MCF 10A (cell line): ENCODE results near the gene NUDT17. TPM values are rescaled to one million over a fixed set of nuclear protein-coding genes. Genes with fewer than 3 reads are reported as not detected.

Experiments used
- BruUV-seq: library from RNA; stranded (reverse); fragments of 400-500 nt; replicated peaks from 2 replicates; lab custom pipeline; 2021; lab: Mats Ljungman, UMichigan
- CTCF ChIA-PET: fragments of 300-600 bp; sonication (Branson Sonifier 250); formaldehyde crosslinking; extraction: SDS; loops from one replicate; lab custom pipeline; 2021; ENCODE audit warnings: antibody characterized with exemption, inconsistent platforms; lab: Yijun Ruan, JAX
- POLR2A ChIA-PET: fragments of 300-600, 350-650 bp; sonication (Branson Sonifier 250); formaldehyde crosslinking; extraction: SDS; loops from one replicate; lab custom pipeline; 2020; ENCODE audit warnings: antibody characterized with exemption, inconsistent platforms; lab: Yijun Ruan, JAX
- DNase-seq: peaks from one replicate; pipeline ENCODE4 v3.0.0-alpha.2; 2018; ENCODE audit not compliant: unreplicated experiment
- H3K27ac Mint-ChIP-seq: one replicate; pipeline ENCODE4 v1.8.0; 2022; ENCODE audit warnings: mild to moderate bottlenecking, low read depth, mixed read lengths; ENCODE audit not compliant: unreplicated experiment
- H3K27me3 Mint-ChIP-seq: one replicate; pipeline ENCODE4 v1.8.0; 2022; ENCODE audit warnings: mixed read lengths; ENCODE audit not compliant: insufficient read depth, unreplicated experiment
- H3K36me3 Mint-ChIP-seq: one replicate; pipeline ENCODE4 v1.8.0; 2022; ENCODE audit warnings: mild to moderate bottlenecking, moderate library complexity, mixed read lengths; ENCODE audit not compliant: insufficient read depth, unreplicated experiment
- H3K4me1 Mint-ChIP-seq: one replicate; pipeline ENCODE4 v1.8.0; 2022; ENCODE audit warnings: mixed read lengths; ENCODE audit not compliant: insufficient read depth, unreplicated experiment
- H3K4me3 Mint-ChIP-seq: one replicate; pipeline ENCODE4 v1.8.0; 2022; ENCODE audit warnings: mild to moderate bottlenecking, moderate library complexity, mixed read lengths; ENCODE audit not compliant: unreplicated experiment
- H3K9me3 Mint-ChIP-seq: one replicate; pipeline ENCODE4 v1.8.0; 2022; ENCODE audit warnings: mixed read lengths; ENCODE audit not compliant: unreplicated experiment
- CTCF ChIP-seq: fragments of 200-600 bp; IDR thresholded peaks from one replicate; pipeline ENCODE4 v1.8.0; 2022; ENCODE audit warnings: antibody characterized with exemption, mild to moderate bottlenecking; ENCODE audit not compliant: unreplicated experiment
- intact Hi-C: fragments of 100-400 bp; cut with micrococcal nuclease; formaldehyde crosslinking; loops from 2 replicates; pipeline ENCODE4 v1.14.1; 2022
- total RNA-seq: library from RNA; stranded (reverse); gene quantifications from 2 replicates; pipeline ENCODE4 v1.2.3, GENCODE V29; 2022

NUDT17 gene
- total RNA-seq, 1 experiment from 2014 or later: 4.6 TPM

GRCh38 chr1:145837656-145838055, 7.8 kb upstream of the NUDT17 start:
- Mint-ChIP-seq H3K27me3 (no peaks in the 10 kb centered on the region), H3K9me3 (no peaks in the 10 kb centered on the region), H3K27ac (no peak overlapping the region), H3K4me1 (no peaks in the 10 kb centered on the region), H3K4me3 (no peak overlapping the region), H3K36me3 (peaks cover 46% of the 10 kb centered on the region)
- CTCF ChIA-PET: interaction anchor here (1.1 to 14.2 kb wide), 5 partner anchors 8 to 21 kb away, joined by 3 to 242 read pairs (median 4); partner anchors contain the start of genes NUDT17, PIAS3 and RNF115
- intact Hi-C loops: no loop called here
- DNase-seq: no peak
- no TSS peak for BruUV-seq
- POLR2A ChIA-PET: interaction anchor here (1.4 to 2.4 kb wide), 2 partner anchors 13 to 21 kb away, joined by 5 to 7 read pairs; partner anchors contain the start of genes PIAS3, POLR3C and RNF115
- no peak for TF ChIP-seq CTCF

GRCh38 chr1:145843031-145843430, 2.4 kb upstream of the NUDT17 start:
- Mint-ChIP-seq H3K27me3 (no peaks in the 10 kb centered on the region), H3K27ac (no peak overlapping the region), H3K4me1 (no peaks in the 10 kb centered on the region), H3K36me3 (peaks cover 7% of the 10 kb centered on the region), H3K9me3 (no peaks in the 10 kb centered on the region), H3K4me3 (no peak overlapping the region)
- ChIA-PET CTCF (interaction anchor here (0.7 to 13.6 kb wide), 10 partner anchors 8 to 180 kb away, joined by 3 to 242 read pairs (median 4); partner anchors contain the start of genes ITGA10, PIAS3, POLR3C and RNF115), POLR2A (interaction anchor here (0.7 to 10.5 kb wide), 5 partner anchors 8 to 164 kb away, joined by 3 to 124 read pairs (median 5); partner anchors contain the start of genes PIAS3, POLR3C and RNF115)
- no peak for DNase-seq
- no TSS peak for BruUV-seq
- intact Hi-C loops: no loop called here
- TF ChIP-seq CTCF: no peak

DNA sequence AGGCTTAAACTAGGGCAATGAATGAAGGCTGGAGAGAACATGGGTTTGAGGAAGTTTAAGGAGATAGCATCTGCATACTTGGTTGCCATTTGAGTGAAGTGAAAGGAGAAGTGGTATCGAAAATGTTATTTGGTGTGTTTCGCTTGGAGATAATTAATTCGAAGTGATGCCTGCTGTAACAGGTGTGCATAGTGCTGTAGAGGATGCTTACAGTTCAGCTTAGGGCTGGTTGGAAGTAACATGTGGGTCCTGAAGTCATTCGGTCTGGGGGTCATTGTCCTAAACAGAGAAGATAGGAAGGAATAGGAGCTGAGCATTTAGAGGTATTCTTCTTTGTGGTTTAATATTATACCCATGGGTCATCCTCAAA, 301 bp upstream of the NUDT17 start:
- Mint-ChIP-seq H3K9me3 (no peaks in the 10 kb centered on the region), H3K27me3 (no peaks in the 10 kb centered on the region), H3K27ac (no peak overlapping the region), H3K4me3 (no peak overlapping the region), H3K4me1 (peaks cover 7% of the 10 kb centered on the region), H3K36me3 (peaks cover 14% of the 10 kb centered on the region)
- POLR2A ChIA-PET: interaction anchor here (0.7 to 10.5 kb wide), 20 partner anchors 8 to 170 kb away, joined by 3 to 124 read pairs (median 4); partner anchors contain the start of genes ANKRD34A, ITGA10, PIAS3 and POLR3C
- TF ChIP-seq CTCF: no peak
- no TSS peak for BruUV-seq
- intact Hi-C loops: no loop called here
- CTCF ChIA-PET: interaction anchor here (0.6 to 13.6 kb wide), 48 partner anchors 8 to 176 kb away, joined by 3 to 242 read pairs (median 5); partner anchors contain the start of genes ANKRD34A, ANKRD35, HJV and ITGA10
- DNase-seq: no peak

DNA sequence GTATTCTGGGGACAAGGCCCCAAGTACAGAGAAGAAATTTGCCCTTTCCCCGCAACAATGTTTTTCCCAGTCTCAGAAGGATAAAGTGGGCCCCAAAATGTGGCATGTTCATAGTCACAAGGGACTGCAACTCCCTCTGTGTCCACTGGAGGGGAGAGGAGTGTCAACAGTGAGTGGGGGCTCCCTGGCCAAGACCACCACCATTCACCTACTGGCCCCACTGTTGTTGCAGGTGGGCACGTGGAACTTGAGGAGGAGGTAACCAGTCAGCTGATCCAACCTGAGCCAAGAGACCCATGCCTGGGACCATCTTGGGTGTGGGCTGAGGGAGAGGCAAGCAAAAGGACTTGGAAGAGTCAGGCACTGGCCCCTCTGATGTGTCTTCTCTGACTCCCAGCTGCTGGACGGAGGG, 777 bp downstream of the NUDT17 start:
- Mint-ChIP-seq H3K4me3 (no peak overlapping the region), H3K27ac (peak overlapping the region; percentile 67), H3K4me1 (peaks cover 16% of the 10 kb centered on the region), H3K27me3 (no peaks in the 10 kb centered on the region), H3K9me3 (no peaks in the 10 kb centered on the region), H3K36me3 (peaks cover 24% of the 10 kb centered on the region)
- POLR2A ChIA-PET: interaction anchor here (0.7 to 10.5 kb wide), 10 partner anchors 9 to 190 kb away, joined by 3 to 124 read pairs (median 11); partner anchors contain the start of genes ITGA10, PIAS3, POLR3C and RNF115
- peak; percentile 54 for DNase-seq
- intact Hi-C loops: loop anchor here (1.0 kb wide), 1 partner anchor 64 kb away; the partner anchor contains the start of gene ITGA10
- BruUV-seq: no TSS peak
- CTCF ChIA-PET: interaction anchor here (0.7 to 13.6 kb wide), 22 partner anchors 14 to 199 kb away, joined by 3 to 242 read pairs (median 10); partner anchors contain the start of genes ANKRD34A, ANKRD35, HJV and ITGA10
- TF ChIP-seq CTCF: peak; percentile 77
